GM12875 (cell line): ENCODE data around the gene ACACA.

Experiments
- H3K4me3 ChIP-seq: one replicate; pipeline ENCODE4 v1.5.1; 2011; ENCODE audit warnings: low read depth, low read length, control low read depth
- TF ChIP-seq, protein P1 (sequence below): IDR thresholded peaks from 2 replicates; pipeline ENCODE4 v1.5.1; 2011; ENCODE audit warnings: low read depth, mild to moderate bottlenecking, control low read depth, inconsistent platforms, low read length, moderate library complexity, borderline replicate concordance; ENCODE audit not compliant: insufficient read depth

ACACA gene

DNA sequence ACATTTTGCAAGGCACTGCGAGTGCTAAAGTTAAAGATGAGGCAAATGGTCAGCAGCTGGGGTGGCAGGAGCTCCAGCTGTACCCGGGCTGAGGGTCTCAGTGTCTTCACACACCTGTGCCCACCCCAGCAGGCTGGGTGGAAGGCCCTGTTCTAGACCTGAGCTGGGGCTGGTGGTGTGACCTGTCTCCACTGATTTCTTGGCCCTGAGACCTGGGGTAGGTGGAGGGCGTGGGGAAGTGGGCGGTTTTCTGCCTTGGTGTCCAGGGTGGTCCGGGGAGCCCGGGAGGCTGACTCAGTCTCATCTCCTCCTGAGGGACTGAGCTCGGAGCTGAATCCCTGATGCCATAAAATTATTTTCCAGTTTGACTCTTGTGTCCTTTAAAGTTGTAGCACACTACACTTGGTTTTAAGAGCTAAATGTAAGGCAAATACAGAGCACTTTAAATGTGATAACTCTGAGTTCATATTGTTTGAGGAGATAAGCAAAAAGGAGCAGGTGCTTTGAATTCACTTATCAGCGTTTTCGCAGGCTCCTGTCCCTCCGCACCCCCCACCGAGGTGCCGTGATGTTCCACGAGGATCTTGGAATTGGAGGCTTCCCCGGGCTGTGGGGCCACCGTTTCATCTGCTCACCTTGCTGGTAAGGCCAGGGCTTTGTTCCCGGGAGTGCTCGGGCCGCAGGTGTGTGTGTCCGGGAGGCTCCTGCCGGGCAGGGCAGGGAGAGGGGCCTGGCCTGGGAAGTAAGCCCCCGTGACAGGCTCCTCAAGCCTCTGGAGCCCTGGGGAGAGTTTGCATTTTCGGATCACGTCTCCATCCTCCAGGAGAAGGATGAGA lies 340.9 kb downstream of the ACACA start:
- TF ChIP-seq, protein P1, sequence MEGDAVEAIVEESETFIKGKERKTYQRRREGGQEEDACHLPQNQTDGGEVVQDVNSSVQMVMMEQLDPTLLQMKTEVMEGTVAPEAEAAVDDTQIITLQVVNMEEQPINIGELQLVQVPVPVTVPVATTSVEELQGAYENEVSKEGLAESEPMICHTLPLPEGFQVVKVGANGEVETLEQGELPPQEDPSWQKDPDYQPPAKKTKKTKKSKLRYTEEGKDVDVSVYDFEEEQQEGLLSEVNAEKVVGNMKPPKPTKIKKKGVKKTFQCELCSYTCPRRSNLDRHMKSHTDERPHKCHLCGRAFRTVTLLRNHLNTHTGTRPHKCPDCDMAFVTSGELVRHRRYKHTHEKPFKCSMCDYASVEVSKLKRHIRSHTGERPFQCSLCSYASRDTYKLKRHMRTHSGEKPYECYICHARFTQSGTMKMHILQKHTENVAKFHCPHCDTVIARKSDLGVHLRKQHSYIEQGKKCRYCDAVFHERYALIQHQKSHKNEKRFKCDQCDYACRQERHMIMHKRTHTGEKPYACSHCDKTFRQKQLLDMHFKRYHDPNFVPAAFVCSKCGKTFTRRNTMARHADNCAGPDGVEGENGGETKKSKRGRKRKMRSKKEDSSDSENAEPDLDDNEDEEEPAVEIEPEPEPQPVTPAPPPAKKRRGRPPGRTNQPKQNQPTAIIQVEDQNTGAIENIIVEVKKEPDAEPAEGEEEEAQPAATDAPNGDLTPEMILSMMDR: no peak
- H3K4me3 ChIP-seq: no peak overlapping the region

DNA sequence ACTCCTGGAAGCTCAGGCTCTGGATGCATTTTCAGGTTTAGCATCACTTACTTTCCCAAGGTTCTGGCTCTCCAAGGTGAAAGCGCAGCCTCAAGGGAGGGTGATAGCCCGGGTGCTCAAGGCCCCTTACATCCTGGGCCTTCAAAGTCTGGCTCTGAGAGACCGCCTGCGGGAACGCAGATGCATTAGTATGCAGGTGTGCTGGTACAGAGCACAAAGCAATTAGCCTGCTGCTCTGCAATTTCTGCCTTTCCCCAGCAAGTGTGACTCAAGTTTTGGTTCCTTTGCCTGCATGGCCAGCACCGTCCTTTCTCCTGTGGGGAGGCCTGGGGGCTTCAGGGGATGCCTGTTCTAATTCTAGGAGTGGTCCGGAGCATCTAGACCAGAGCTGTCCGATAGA lies 341.7 kb downstream of the ACACA start:
- H3K4me3 ChIP-seq: no peak overlapping the region
- TF ChIP-seq, protein P1: no peak

DNA sequence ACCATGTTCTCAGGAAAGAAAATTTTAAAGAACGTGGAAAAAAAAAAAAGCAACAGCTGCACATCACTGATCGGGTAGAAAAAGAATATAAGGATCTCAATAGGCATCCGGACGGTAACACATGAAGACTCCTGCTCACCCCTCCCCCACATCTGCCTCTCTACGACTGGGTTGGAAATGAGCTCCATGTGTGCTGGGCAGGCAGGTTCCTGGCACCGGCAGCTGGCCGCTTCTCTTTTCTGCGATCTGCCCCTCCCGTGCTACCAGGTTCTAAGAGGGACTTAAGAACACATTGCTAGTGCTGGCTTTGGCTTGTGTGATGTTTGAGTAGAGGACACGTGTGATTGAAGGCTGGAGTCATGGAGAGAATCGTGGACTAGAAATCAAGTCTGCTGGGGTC lies 342.4 kb downstream of the ACACA start:
- TF ChIP-seq, protein P1: no peak
- H3K4me3 ChIP-seq: no peak overlapping the region

DNA sequence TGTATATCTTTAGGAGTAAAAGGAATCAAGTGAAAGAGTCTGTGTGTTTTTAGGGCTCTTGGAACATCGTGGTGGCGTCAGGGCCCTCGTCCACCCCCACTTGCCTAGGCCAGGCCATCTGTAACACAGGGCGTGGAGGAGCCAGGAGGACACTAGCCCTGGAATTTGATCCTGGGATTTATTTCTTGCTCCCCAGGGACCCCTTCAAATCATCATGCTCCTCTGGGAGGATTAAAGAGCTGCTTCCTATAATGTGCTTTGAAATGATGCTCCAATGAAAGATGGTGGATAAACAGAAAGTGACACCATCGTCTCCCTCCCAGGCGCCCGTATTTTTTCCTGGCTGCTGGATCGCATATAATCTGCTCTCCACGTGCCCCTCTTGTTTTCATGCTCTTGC lies 344.6 kb downstream of the ACACA start:
- H3K4me3 ChIP-seq: no peak overlapping the region
- TF ChIP-seq, protein P1: no peak

DNA sequence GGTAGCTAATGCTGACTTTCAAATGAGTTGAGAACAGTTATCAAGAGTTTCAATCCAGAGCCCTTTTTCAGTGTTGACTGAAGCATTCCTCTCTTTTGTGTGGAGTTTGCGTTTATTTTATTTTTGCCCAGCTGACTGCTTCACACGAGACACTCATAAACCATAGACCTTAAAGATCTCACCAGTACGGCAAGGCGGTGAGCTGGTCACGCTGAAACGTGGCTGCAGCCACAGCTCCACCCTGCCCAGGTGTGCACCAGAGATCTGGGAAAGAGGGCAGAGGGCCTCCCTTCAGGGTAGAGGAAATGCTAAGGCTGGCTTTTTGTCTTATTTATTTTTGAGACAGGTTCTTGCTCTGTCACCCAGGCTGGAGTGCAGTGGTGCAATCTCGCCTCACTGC lies 345.7 kb downstream of the ACACA start:
- no peak overlapping the region for H3K4me3 ChIP-seq
- TF ChIP-seq, protein P1: no peak

DNA sequence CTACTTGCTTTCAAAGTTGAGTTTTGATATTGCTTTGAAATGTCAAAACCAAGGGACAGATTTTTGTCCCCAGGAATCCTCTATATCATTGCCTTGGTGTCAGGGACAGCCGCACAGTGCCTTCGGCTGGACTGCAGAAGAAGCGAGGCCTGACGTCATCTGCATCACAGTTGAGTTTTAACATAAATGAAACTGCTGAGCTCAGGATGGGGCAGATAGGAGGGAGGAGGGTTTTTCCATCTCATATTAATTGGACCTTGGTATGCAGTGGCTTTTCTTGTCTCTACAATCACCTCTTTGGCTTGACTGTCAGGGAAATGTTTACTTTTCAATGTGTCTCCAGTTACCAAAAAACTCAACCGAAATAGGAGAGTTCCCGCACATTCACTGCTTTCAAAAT lies 346.5 kb downstream of the ACACA start:
- H3K4me3 ChIP-seq: no peak overlapping the region
- TF ChIP-seq, protein P1: no peak

DNA sequence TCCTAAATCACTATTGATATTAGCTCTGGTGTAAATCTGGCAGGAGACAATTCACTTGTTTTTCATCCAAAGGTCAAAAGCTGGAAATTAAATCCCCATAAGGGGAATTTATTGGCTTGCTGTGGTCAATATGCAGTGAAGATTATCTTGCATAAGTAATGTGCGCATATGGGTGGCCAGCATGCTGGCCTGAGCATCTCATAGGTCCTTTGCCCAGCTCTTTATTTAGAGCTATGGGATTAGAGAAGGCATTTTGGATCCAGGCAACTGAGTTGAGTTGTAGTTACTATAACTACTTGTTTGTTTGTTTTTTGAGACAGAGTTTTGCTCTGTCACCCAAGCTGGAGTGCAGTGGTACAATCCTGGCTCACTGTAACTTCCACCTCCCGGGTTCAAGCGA lies 347.1 kb downstream of the ACACA start:
- H3K4me3 ChIP-seq: no peak overlapping the region
- TF ChIP-seq, protein P1: no peak
